Superior temporal gyrus (tissue), 1 donor: ENCODE results near the gene MYO18B.

Experiments
- DNase-seq: peaks from one replicate; pipeline ENCODE4 v3.0.0-alpha.2; 2016; ENCODE audit errors: extremely low spot score

The MYO18B gene

DNA sequence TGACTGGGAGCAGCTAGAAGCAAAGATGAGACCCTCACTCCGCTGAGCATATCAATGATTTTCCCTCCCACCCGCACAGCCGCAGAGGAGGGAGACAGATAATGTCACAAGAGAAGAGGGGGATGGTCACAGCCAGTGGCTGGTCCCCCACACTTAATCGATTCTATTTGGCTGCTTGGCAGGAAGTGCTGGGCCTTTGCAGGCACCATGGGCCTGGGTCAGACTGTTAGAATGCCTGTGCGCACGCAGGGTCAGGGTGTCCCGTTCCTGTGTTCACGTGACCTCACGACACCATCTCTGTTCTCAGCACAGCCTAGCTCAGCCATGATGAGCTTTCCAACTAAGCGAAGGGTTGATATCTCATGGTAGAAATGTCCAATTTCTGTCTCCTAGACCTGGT is 107.0 kb downstream of the MYO18B start:
- DNase-seq = no peak

DNA sequence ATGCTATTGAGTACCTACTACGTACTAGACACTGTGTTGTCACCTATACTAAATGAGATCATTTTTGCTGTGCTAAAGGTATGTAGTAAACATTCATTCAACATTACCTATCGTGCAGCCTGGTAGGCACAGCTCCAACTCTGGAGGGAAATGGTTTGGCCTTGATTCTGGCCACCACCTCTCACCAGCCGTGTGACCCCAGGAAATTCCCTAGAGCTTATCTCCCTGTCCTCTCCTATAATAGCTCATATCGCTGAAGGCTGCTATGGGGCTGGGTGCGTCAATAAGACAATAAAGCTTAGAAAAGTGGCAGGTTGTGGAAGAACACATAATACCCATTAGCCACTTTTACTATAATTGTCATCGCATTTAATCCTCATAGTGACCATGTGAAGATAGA is 107.5 kb downstream of the MYO18B start:
- no peak for DNase-seq

DNA sequence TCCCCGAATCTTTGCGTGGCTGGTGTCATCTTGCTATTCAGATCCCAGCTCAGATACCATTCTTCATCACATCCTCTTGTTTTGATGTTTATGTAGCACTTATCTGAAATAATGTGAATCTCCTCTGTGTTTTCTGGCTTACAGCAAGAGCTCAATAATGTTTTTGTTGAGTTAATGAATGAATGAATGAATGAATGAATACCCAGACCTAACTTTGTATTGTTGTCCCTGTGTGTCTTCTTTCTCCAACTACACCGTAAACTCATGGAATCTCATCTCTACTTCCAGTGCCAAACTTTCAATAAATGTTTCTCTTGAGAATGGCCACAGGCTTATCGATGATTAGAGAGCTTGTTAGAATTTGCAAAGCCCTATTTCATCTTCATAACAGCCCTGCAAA is 110.2 kb downstream of the MYO18B start:
- DNase-seq = no peak

DNA sequence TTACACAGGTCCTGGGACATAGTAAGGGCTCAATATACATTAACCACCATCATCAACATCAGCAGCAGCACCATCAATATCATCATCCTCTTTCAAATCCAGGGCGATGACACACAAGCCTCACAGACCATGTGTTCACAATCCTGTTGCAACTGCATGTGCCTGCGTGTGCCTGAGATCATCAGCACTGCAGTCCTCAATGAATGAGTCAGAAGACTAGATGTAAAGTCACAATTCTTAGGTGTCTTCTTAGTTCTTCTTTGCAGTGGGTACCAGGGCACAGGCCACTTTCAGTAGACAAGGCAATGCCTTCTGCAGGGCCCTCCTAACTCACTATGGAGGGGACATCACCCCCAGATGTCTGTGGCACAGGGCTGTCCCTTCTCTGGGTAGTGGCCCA is 111.1 kb downstream of the MYO18B start:
- peak; percentile 41 for DNase-seq

DNA sequence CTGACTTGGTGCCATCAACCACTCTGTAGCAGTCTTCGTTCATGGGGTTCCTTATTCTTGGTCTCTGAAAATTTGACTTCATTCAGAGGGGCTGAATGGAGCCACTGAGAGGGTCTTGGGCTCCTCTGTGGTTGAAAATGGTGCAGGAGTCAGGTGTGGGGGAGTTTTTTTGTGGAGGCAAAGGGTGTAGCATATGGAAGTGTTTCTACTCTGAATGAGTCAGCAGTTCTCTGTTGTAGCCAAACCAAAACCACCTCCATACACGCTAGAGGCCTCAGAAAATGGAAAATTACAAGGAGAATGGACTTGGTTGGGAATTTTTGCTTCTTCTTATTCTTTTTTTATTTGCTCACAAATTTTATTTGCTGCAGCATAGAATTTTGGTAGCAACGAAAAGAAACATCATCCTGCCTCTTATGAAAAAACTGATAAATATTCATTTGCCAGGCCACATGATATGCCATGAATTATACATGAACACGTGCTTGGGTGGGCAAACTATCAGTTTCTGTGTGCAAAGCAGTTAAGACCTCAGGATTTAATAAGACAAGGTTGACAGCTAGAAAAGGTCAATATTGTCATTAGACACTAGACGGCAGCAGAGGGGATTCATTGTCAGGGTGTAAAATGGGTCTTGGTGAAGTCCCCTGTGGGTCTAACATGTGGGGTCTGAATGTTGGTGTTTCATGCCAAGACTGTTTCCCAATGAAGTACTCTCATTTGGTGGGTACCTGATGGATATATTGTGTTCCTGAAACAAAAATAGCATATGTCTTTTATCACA is 111.7 kb downstream of the MYO18B start:
- peak; percentile 60 for DNase-seq

DNA sequence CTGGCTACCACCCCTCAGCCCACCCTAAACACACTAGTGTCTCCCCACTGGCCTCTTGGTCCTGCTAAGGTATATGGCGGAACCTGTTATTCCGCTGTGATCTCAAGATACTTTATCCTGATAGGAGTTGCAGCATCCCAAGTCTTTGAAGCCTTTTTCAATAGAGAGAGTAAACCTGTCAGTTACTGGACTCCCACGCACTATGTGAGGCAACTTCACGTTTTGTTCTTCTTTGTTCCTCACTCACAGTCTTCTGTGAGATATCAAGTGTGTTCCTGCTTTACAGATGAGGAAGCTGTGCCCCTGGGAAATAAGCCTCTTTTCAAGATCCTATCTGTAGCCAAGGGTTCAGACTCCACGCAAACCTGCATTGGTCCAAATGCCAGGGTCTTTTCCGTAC is 127.8 kb downstream of the MYO18B start:
- no peak for DNase-seq

DNA sequence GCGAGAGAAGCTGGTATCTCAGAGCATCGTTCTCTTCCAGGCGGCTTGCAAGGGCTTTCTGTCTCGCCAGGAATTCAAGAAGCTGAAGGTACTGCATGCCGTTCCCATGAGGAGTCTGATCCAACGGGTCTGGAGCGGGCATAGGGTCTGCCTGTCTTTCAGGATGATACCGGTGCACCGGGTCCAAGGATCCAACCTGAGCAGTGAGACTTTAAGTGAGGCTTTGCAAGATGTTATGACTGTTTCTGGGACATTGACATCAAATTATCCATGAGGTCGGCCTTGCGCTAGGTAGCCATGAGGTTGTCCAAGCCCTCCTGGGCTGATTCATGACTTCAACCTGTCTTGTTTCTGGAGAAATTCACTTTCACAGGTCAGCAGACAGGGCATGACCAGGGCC is 132.3 kb downstream of the MYO18B start:
- no peak for DNase-seq

DNA sequence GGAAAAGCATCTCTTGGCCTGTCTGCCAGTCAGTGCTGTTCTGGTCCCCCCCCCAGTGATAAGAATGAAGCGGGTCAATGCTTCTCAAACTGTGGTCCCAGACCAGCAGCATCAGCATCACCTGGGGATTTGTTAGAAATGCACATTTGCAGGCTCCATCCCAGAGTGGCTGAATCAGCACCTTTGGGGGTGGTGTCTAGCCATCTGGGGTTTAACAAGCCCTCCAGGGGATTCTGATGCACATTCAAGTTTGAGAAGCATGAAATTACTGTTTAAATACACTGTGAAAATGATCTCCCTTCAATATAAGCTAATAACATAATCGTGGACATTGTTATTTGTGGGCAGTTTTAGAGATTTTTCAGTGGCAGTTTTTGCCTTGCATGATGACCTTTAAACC is 133.5 kb downstream of the MYO18B start:
- no peak for DNase-seq

DNA sequence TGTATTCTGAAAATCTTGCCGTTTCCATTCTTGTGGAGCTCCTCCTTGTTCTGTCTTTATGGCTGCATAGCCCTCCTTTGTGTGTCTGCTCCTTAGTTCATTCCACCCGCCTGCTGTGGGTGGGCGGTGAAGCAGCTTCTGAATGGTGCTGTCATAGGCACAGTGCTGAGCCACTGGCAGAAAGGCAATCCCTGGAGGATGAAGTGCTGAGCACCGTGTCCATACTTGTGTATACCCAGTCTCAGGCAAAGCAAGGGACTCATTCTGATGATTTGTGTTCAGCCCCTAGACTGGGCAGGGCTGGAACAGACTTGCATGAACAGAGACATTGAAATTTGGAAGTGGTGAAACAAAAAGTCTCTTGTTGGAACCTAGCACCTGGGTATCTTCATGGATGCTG is 134.9 kb downstream of the MYO18B start:
- DNase-seq = no peak

DNA sequence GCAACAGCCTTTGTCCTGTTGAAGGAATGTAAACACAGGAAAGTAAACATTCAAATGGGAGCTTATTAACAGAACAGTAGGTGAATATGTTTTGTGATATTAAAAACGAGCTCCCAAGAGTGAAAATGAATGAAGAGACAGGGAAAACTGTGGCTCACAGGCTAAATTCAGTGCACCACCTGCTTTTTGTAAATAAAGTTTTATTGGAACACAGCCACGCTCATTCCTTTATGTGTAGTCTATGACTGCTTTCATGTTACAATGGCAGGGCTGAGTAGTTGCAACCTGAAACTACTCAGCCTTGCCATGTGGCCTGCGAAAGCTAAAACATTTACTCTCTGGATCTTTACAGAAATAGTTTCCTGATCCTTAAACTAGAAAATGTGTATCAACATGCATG is 136.9 kb downstream of the MYO18B start:
- no peak for DNase-seq

DNA sequence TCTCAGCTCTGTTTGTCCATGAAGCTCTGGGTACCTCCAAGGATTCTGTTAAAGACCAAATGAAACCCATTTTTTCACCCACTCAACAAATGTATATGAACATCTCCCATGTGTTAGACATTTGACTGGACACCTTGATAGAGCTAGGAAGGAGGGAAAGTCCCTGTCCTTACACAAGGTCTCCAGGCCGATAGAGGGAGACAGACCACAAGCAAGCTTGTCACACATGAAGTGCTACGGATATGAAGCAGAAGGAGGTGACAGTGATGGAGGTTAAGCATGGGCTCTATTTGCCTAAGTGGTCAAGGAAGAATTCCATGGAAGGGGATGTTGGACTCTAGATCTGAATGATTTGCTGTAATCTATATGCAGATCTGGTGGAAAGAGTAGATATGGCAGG is 138.5 kb downstream of the MYO18B start:
- DNase-seq = no peak

DNA sequence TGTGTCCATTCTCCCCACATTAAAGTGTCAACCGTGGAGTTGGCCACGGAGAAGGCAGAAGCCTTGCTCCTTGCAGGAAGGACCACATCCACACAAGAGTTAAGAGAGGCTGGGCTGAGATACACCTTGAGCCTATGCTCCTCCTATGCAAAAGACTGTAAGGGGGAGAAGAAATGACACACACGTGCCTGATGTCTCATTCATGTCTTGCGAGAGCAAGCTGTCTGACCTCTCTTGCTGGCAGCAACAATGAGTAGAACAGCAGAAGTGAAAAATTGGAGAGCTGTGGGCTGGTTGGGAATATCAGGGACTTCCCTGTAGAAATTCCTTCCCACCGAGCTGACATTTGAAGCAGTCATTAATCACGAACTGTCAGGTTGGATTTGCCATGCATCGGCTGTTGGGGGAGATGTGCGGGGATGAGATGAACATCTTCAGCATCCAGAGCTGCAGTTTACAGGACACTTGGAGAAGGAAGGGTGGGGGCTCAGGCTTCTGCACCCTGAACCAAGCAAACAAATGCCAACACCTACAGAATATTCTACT is 139.3 kb downstream of the MYO18B start:
- DNase-seq = no peak

DNA sequence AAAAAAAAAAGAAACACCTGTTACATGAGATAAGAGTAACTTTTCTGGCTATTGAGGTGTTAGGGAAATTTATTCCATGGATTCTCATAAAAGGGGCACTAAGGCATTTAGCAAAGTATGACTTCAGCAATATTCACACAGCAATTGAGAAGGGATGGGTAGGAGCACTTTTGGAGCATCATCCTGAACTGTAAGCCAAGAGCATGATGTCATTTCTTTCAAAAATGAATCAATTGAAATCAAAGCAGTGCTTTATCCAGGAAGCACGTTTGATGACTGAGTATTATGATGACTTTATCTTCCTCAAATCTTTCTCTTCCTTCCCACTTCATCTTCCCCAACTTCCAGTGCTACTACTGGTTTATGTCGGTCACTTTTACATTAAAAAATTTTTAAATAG is 140.4 kb downstream of the MYO18B start:
- DNase-seq = no peak

DNA sequence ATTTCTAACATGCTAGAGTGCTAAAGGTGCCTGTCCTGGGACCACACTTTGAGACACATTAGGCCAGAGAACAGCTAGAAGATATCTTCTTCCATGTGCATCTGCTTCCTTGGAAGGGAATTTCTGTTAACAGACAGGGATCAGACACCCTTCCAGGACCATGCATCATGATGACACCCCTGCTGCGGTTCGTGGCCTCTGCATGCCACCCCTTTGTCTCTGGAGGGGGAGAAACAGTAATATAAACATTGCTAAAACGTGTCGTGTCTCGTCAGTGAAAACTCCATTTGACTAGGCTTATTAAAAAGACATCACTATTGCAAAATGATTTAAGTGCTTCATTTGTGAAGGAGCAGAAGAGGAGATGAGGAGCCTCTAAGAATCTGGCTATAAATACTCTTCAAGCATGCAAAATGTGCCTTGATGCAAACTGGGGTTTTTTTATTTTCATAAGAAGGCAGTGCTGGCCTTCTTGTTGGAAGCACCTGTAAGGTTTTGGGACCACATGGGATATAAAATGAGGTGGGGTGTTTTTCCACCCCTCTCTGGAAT is 141.6 kb downstream of the MYO18B start:
- DNase-seq = no peak

DNA sequence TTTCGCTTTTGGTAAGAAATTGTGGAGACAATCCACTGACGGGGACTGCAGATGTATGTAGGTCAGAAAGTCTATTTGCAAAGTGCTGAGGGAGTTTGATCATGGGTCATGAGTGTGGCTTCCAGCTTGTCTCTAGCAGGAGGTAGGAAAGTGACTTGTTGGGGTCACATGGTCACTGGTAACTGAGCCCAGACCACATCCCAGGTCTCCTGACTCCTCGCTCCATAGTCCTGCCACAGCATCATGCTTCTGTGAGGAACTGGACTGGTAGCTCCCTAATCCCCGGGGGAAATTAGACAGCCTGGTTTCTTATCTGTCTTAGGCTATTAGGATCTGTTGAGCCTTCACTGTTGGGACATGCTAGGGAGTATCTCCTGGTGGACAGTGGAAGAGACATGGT is 142.1 kb downstream of the MYO18B start:
- DNase-seq = no peak

DNA sequence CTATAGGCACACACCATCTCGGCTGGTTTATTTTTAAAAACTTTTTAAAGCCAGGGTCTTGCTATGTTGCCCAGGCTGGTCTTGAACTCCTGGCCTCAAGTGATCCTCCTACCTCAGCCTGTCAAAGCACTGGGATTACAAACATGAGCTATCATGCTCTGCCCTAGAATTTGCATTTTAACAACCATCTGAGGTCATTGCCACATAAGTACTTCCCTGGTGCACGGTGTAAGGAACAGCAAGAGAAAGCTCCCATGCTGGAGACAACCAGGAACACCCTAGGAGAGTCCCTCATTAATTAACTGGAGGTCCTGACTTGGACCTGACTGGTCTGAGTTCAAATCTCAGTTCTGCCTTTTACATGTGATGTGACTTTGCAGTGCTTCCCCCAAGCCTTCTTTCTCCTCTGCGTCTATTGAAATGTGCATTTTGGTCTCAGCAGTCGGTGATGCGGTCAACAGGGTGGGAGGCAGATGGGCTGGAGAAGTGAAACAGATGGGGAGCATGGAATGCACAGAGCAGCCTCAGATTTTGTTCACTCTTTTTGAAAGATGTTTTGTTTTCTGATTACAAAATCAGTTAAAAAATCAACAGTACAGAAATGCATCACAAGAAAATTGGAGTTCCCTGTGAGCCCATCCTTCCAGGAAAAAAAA is 146.5 kb downstream of the MYO18B start:
- DNase-seq = no peak

DNA sequence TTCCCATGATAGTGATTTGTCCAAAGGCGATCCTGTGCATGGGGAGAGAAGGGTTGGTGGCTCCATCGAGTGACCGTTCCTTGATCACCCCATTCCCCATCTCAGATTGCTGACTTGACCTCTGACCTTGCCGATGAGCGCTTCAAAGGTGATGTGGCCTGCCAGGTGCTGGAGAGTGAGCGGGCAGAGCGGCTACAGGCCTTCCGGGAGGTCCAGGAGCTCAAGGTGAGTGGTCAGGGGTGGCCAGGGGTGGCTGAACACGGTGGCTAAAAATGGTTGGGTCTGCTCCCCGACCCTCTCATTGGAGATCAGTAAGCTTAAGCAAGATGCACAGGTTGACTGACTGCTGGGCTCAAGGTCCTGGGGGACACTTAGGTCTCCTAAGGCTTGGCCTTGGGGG is 148.7 kb downstream of the MYO18B start:
- DNase-seq = no peak

DNA sequence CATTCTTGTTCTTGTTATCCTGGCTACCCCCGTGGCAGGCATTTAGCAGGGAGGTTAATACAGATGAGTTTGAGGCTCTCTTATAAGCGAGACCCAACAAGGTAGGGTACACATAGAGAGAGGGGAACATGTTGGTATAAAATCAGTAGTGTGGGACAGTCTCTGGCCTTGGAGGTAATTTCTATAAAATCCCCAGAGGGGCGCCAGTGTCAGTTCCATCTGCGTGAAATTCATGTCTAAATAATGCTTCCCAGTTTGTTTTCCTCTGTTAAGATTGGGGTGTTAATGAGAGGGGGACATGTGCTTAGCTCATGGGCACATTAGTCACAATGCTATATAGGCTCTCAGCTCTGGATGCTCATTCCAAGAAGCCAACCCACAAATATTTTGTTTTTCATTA is 150.7 kb downstream of the MYO18B start:
- DNase-seq = no peak

DNA sequence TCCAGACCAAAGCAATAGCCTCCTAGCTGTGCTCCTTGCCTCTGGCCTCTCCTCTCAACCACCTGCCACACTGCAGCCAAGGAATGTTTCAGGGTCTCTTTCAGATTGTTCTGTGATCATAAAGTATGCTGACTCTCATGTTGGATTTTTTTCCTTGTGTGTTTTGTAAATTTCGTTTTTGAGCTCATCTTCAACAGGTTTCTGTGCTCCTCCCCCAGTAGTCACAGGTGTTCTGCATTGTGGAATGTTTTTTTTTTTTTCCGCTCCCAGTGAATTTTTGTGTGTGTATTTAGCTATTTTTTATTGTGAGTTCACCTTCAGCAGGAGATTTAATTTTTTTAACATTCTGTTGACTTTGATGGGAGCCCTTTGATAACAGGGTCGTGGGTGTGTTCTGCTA is 153.7 kb downstream of the MYO18B start:
- DNase-seq = no peak

DNA sequence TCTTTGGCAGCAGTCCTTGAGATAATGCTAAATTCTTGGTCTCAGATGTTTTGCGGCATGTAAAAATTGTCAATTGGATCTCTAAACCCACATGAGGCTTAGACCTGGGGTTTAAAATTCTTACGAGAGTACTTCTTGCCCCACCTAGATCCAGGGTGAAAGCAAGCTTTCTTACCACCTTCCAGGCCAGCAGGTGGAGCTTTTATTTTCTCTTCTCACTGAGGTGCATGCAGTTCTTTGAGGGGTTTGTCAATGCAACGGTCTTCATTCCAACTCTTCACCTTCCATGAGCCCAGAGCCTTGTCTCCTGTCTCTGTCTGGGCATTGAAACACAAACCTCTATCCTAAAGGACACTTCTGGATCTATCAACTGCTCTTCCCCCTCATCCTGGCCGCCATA is 154.1 kb downstream of the MYO18B start:
- DNase-seq = no peak

DNA sequence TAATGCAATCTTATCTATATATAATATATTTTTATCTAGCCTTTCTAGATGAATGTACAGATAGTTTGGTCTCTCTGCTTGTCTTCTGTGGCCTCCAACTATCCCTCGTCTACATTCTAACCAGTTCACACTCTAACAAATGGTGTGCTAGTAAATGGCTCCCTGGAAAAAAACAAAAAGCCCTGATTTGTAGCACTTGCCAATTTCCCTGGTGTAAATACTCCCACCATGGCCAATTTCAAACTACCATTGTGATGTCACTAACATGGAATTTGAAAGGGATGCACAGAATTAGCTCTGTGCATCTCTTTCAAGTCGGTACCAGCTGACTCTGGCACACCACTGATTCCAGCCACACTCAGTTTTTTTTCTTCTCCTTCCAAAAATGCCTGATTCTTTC is 154.6 kb downstream of the MYO18B start:
- DNase-seq = no peak

DNA sequence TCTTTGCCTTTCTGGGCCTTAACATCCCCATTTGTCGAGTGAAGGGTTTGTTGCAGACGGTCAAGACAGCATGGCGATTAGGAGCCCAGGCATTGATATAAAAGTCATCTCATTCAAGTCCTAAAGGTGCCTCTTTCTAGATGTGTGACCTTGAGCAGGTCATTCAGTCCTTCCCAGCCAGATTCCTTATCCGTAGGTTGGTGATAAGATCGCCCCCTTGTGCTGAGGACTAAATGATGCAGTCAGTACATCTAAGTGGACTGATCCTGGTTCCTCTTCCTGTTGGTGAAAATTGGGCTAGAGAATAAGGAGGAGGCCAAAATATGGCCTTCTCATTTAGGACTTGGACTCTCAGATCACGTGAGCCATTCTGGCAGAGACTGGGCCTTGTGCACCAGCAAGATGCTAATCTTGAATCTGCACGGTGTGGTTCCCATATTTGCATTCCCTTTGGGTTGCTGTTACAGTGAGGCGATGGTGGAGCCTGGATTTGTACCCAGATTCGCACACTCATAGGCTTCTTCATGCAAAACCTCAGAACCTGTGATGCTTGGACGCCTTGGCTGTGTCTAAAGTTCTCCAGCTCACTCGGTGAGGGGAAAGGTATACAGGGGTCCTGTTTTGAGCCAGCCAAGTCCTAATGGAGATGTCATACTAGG is 156.8 kb downstream of the MYO18B start:
- DNase-seq = no peak

DNA sequence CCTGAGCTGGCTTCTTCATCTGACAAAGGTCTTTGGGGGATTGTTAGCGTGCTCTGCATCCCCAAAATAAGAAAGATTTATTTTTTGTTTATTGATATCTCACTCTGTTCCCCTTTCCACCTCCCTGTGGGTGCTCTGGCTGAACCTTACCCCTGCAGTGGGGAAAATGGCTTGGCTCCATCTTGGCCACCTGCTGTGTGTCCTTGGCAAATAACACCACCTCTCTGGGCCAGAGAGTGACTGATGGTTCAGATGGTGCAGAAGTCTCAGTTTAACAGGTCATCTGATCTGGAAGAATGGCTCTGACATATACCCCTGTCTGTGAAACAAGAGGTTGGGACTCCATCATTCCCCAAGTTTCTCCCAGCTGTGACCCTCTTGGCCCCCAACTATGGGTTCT is 157.6 kb downstream of the MYO18B start:
- DNase-seq = no peak
